Adrenal gland (tissue), 12 donors: ENCODE results near the gene CALML3. TPM values are rescaled to one million over a fixed set of nuclear protein-coding genes. Genes with fewer than 3 reads are reported as not detected.

Source experiments
- DNase-seq, 7 donors: peaks; one replicate each; pipeline ENCODE4 v3.0.0-alpha.2; 2019 to 2020
- H3K27ac ChIP-seq, 5 donors: fragments of 200-600 bp; sonication (generic) in 4 of 5; 1 replicate in 3 of 5; 2 replicates in 2 of 5; pipeline versions ENCODE4 v1.5.1 to v1.8.0; 2016 to 2020; ENCODE audit warnings: mild to moderate bottlenecking in 1 of 5
- H3K27me3 ChIP-seq: fragments of 200-600 bp; 2 replicates; pipeline ENCODE4 v1.8.0; 2021
- H3K36me3 ChIP-seq, 2 donors: fragments of 200-600 bp; replicated peaks in 1 of 2; 1 replicate in 1 of 2; 2 replicates in 1 of 2; pipeline versions ENCODE4 v1.5.1 to v1.8.0; 2018 to 2022
- H3K4me1 ChIP-seq, 2 donors: fragments of 200-600 bp; replicated peaks in 1 of 2; 1 replicate in 1 of 2; 2 replicates in 1 of 2; pipeline versions ENCODE4 v1.5.1 to v1.8.0; 2018 to 2021
- H3K4me3 ChIP-seq, 4 donors: fragments of 200-600 bp; sonication (generic) in 3 of 4; one replicate each; pipeline ENCODE4 v1.5.1; 2016 to 2018
- H3K9me3 ChIP-seq, 3 donors: fragments of 200-600 bp; sonication (generic) in 1 of 3; replicated peaks in 1 of 3; 1 replicate in 2 of 3; 2 replicates in 1 of 3; pipeline versions ENCODE4 v1.5.1 to v1.8.0; 2016 to 2021
- CTCF ChIP-seq, 6 experiments: fragments of 450-650 bp in 4 of 6; fragments of 200-600 bp in 2 of 6; sonication (generic) in 1 of 6; IDR thresholded peaks; 1 replicate in 5 of 6; 2 replicates in 1 of 6; pipeline versions ENCODE4 v1.5.1 to v1.8.0; 2016 to 2021; ENCODE audit warnings: antibody characterized with exemption in 6 of 6, mild to moderate bottlenecking in 2 of 6, moderate library complexity in 1 of 6
- POLR2A ChIP-seq, 2 donors: fragments of 450-650 bp; IDR thresholded peaks; one replicate each; pipeline ENCODE4 v1.6.1; 2017; ENCODE audit warnings: antibody characterized with exemption in 2 of 2, mild to moderate bottlenecking in 2 of 2, moderate library complexity in 1 of 2
- WGBS, 4 donors: extraction: QIAGEN DNeasy Blood & Tissue Kit in 2 of 4; methylation state at CpG; one replicate each; pipeline versions ENCODE4 v1.1.5 to v1.1.7; 2013 to 2017; 5-methylcytosine and 5-hydroxymethylcytosine counted together
- intact Hi-C, 2 donors: fragments of 100-400 bp; cut with DNase I; formaldehyde crosslinking; loops; one replicate each; pipeline versions ENCODE4 v1.14.1 to v1.15.0; 2022 to 2023
- polyA plus RNA-seq, 3 donors: library from polyadenylated mRNA; stranded (reverse); fragments of 200-250 nt in 2 of 3; fragments of 350-450 nt in 1 of 3; fragmentation: Illumina TruSeq in 1 of 3; extraction: RNeasy Lipid Tissue Mini Kit (QIAGEN cat#74804) in 1 of 3; gene quantifications; one replicate each; pipeline ENCODE4 v1.2.3, GENCODE V29; 2013 to 2014
- total RNA-seq, 9 donors: library from RNA; depleted of rRNA in 4 of 9; stranded (reverse); fragments of >200 nt in 4 of 9; fragments of 120-200 nt in 1 of 9; fragmentation: NEBNext Ultra II Directional in 1 of 9; extraction: Animal tissue kit (Norgen Biotek cat#: 25700) in 1 of 9; gene quantifications; one replicate each; pipeline versions ENCODE4 v1.1.0 to v1.2.4, GENCODE V29; 2013 to 2023
- donor health status: healthy with polysubstance abuse.
- donor health status: Bipolar disorder and iron deficiency.
- donor health status: DM: yes; HTN: yes; CAD: no.
- donor health status: DM: no; HTN: no; CAD: no.
- donor health status: DM: no; HTN: no; CAD: no.
- donor health status: DM: yes; HTN: yes; CAD: no.

The CALML3 gene
- total and polyA plus RNA-seq, 12 donors: 0.07 TPM; not detected in 11

GRCh38 chr10:5568984-5569383, 44.2 kb downstream of the CALML3 start:
- no peak for DNase-seq
- 85 to 95% (median 91%) methylated on average over 2 of the region's 2 CpGs for WGBS, 4 donors
- no peaks in the 10 kb centered on the region for H3K9me3 ChIP-seq
- no peak overlapping the region for H3K27ac ChIP-seq
- intact Hi-C loops: no loop called here
- TF ChIP-seq CTCF (IDR thresholded peaks at IDR 0.05) (no peak), POLR2A (IDR thresholded peaks at IDR 0.05) (no peak)
- no peak overlapping the region for H3K4me3 ChIP-seq
- H3K27me3 ChIP-seq: no peaks in the 10 kb centered on the region
- H3K4me1 ChIP-seq: no peaks in the 10 kb centered on the region
- no peaks in the 10 kb centered on the region for H3K36me3 ChIP-seq

DNA sequence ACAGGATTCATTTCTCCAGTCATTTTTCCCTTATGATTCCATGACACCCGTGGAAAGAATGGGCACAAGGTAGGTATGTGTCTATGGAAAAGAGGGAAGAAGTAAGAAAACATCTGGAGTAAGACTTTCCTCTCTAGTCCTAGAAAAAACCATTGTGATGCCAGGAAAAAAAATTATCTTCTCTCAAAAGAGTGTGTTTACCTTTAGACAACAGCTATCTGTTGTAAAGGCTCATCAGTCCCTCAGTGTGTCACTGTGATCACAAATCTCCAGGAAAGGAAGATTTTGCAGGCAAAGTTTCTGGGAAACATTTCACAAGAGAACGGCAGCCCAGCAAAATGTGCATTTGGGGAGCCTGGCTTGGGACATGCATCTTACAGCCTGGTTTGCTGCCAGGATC, 44.8 kb downstream of the CALML3 start:
- H3K4me1 ChIP-seq: no peaks in the 10 kb centered on the region
- no peak for DNase-seq
- H3K27ac ChIP-seq: no peak overlapping the region
- no peaks in the 10 kb centered on the region for H3K36me3 ChIP-seq
- H3K9me3 ChIP-seq: no peaks in the 10 kb centered on the region
- H3K27me3 ChIP-seq: no peaks in the 10 kb centered on the region
- TF ChIP-seq POLR2A (IDR thresholded peaks at IDR 0.05): no peak
- no peak for TF ChIP-seq CTCF (IDR thresholded peaks at IDR 0.05)
- 71 to 81% (median 75%) methylated on average over 2 of the region's 2 CpGs for WGBS, 4 donors
- intact Hi-C loops: no loop called here
- H3K4me3 ChIP-seq: no peak overlapping the region

GRCh38 chr10:5570007-5570655, 45.4 kb downstream of the CALML3 start:
- intact Hi-C loops: no loop called here
- H3K4me1 ChIP-seq: no peaks in the 10 kb centered on the region
- no peaks in the 10 kb centered on the region for H3K9me3 ChIP-seq
- H3K27me3 ChIP-seq: no peaks in the 10 kb centered on the region
- no peak for DNase-seq
- H3K36me3 ChIP-seq: no peaks in the 10 kb centered on the region
- H3K4me3 ChIP-seq: no peak overlapping the region
- WGBS, 4 donors: 79 to 88% (median 85%) methylated on average over 15 to 24 of the region's 24 CpGs
- no peak overlapping the region for H3K27ac ChIP-seq
- TF ChIP-seq POLR2A (IDR thresholded peaks at IDR 0.05) (no peak), CTCF (IDR thresholded peaks at IDR 0.05) (no peak)

- no peak for TF ChIP-seq POLR2A (IDR thresholded peaks at IDR 0.05)
- no peak for DNase-seq
- WGBS, 4 donors: 78 to 84% (median 81%) methylated on average over 13 of the region's 13 CpGs
Measured at GRCh38 chr10:5570979-5571810, 46.4 kb downstream of the CALML3 start.

More at GRCh38 chr10:5570979-5571810, 46.4 kb downstream of the CALML3 start:
- H3K36me3 ChIP-seq: no peaks in the 10 kb centered on the region
- H3K27me3 ChIP-seq: no peaks in the 10 kb centered on the region
- H3K9me3 ChIP-seq: no peaks in the 10 kb centered on the region
- no peak overlapping the region for H3K4me3 ChIP-seq
- intact Hi-C loops: no loop called here
- H3K4me1 ChIP-seq: no peaks in the 10 kb centered on the region
- no peak overlapping the region for H3K27ac ChIP-seq
